HG02943 (cell line): ENCODE results near the gene MUC22.
"Not testable (repeated sequence)": the region's sequence is repeated elsewhere in the genome, so short reads cannot be mapped to it uniquely, and the experiment has no call there.

Experiments
- ATAC-seq: cut with Tn5 transposase; IDR thresholded peaks from one replicate; pipeline ENCODE4 v1.9.1; 2021; ENCODE audit warnings: mild to moderate bottlenecking, low read depth, moderate library complexity; ENCODE audit not compliant: unreplicated experiment

Gene MUC22

DNA sequence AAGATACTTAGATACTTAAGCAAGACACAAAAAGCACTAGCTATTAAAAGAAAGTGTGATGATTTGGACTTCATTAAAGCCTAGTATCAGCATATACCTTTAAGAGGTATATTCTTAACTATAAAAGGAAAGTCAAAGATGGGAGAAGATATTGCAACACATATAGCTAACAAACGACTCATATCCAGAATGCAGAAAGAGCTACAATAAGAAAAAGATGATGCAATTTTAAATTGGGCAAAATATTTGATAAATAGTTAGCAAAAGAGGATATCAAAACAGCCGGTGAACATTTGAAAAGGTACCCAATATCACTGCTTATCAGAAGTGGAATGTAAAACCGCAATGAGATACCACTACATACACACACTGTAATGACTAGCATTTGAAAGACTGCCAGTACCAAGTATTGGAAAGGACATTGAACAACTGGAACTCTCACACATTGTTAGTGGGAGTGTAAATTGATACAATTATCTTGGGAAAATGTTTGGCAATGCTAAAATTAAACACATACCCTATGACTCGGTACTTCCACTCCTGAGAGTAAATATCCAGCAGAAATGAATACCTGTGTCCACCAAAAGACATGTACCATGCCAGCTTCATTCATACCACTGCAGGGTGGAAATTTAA, 25.7 kb downstream of the MUC22 start:
- ATAC-seq, result no peak

DNA sequence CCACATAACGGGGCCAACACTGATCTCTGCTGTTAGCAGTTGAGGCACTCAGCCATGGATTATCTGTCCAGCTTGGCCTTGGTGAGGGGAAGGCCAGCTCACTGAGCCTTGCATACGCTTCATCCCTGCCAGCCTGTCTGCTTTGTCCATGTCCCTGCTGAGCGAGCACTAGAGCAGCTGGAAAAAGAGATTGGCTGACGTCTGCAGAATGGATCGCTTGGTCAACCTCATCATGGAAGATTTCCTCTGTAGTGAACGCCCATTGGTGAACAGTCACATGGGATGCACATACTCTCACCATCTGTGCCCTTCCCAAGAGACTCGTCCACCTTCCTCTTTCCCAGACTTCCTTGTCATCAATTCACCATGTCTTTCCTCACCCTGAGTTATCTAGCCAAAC, 26.9 kb downstream of the MUC22 start:
- ATAC-seq, result no peak

- ATAC-seq, result no peak
Observed at GRCh38 chr6:31037682-31038081, 27.4 kb downstream of the MUC22 start.

GRCh38 chr6:31038559-31038958, 28.3 kb downstream of the MUC22 start:
- no peak for ATAC-seq

GRCh38 chr6:31040801-31041200, 30.5 kb downstream of the MUC22 start:
- ATAC-seq, result no peak

- ATAC-seq, result no peak
Observed at GRCh38 chr6:31041372-31041974, 31.2 kb downstream of the MUC22 start.

DNA sequence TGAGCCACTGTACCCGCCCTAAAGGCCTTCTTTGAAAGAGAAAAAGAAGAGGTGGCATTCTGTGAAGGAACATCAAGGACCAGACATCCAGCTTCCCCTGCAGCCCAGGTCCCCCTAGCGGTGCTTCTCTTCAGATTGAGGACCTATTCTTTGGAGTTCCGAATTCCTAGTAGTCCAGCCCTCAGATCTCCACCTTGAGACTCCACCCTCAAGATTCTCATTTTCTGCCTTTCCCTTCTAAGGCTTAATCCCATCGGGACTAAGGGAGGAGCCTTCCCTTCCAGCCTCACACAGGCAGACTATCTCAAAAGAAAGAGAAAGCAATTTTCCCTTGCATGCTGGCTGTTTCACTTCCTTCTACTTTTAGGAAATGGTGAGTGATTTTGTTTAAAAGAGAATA, 32.5 kb downstream of the MUC22 start:
- no peak for ATAC-seq

GRCh38 chr6:31048099-31048498, 37.8 kb downstream of the MUC22 start:
- ATAC-seq, result no peak

- ATAC-seq, result no peak
Observed at GRCh38 chr6:31049518-31049917, 39.2 kb downstream of the MUC22 start.

DNA sequence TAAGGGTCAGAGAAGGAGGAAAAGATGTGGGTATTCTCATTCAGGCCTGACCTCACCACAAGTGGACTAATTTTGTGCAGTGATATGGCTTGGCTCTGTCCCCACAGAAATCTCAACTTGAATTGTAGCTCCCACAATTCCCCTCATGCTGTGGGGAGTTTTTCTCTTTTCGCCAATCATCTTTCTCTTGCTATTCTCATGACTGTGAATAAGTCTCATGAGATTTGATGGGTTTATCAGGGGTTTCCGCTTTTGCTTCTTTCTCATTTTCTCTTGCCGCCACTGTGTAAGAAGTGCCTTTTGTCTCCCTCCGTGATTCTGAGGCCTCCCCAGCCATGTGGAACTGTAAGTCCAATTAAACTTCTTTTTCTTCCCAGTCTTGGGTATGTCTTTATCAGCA, 42.9 kb downstream of the MUC22 start:
- not testable (repeated sequence) for ATAC-seq

DNA sequence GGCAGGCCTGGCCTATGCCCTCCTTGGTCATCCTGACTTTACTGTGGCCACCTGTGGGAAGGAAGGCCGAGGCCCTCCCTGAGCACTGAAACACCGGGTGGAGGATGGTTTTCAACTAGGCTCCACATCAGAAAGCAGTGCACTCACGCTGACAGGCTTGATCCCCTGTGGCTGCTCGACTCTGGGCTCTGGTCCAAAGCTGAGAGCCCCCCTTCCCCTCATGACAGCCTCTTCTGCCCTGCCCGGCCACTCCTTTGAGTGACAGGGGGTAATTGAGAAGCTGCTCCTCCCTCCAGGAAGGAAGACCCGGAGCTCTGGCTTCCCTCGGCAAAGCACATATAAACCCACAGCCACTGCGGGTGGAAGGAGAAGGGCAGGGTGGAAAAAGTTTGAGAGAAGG, 43.6 kb downstream of the MUC22 start:
- ATAC-seq, result no peak

- ATAC-seq, result no peak
Observed at GRCh38 chr6:31055441-31055840, 45.2 kb downstream of the MUC22 start.

DNA sequence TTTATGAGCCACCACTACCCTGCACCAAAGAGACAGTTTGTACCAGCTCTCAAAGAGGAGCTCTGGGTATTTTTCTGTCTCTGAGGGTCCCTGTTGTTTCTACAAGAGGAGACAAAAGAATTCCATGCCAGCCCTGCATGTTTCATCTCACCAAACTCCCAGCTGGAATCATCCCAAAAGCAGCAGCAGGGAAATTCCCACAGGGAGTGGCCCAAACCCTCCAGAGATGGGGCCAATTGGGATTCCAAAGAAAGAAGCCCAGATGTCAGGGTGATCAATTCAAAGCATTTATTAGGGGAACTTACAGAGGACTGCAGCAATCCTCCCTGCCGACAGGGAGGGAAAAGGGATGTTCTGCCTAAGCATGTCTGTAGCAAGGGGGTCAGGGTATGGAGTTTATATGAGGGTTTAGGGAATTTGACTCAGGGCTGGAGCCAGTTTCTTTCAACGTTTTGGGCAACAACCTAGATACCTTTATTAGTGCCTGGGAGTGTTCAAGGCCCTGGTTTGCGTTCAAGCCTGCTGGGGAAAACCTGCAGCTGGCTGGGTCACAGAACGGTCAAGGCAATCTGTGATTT, 47.2 kb downstream of the MUC22 start:
- ATAC-seq, result no peak

DNA sequence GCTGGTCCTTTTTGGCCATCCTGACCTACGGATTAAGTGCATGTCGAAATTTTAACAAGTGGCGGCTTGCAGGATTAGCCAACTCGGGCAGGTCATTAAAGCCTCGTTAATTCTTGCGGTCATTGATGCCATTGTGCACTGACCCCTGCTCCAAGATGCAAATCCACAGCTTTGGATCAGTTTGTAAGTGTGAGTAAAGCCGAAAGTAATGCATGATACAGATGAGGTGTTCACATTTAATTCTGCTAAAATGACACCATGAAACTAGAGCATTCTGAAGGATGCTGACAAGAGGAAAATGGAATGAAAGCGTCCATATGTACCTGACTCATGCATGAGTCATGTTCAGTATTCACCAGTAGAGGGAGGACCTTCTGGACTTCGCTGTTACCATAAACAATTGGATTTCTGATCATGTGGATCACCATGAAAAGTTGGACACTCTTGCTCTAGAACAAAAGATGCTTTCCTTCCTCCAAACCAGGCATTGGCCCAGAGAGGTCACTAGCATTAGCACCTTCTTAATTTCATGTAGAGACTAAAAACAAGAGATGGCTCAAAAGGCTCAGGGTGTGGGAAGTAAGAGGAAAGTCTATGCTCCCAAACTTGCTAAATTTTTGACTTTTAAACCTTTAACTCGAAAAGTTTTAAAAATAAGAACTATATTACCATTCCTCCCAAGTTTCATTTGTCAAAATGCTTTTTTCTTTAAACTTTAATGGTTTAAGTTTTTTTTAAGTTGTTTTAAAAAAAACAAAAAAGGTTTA, 48.0 kb downstream of the MUC22 start:
- no peak for ATAC-seq

DNA sequence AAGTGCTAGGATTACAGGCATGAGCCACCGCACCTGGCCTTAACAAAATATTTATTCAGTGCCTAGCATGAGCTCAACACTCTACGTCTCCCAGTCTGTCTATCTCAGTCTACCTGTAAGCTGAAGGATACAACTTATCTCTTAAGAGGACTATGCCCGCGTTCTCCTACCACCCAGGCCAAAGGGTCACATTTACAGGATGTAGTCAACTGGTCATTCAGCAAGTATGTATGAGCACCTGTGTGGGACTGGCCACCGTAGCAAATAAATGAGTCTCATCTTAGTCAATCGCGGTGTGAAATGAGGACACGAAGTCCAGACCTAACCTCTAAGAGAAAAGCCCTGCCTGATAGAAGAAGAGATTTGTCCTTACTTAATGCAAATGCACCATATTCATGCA, 49.9 kb downstream of the MUC22 start:
- ATAC-seq, result no peak

- no peak for ATAC-seq
Observed at GRCh38 chr6:31063906-31064435, 53.7 kb downstream of the MUC22 start.

- ATAC-seq, result no peak
Observed at GRCh38 chr6:31065556-31065955, 55.3 kb downstream of the MUC22 start.

- not testable (repeated sequence) for ATAC-seq
Observed at GRCh38 chr6:31067028-31067427, 56.8 kb downstream of the MUC22 start.

DNA sequence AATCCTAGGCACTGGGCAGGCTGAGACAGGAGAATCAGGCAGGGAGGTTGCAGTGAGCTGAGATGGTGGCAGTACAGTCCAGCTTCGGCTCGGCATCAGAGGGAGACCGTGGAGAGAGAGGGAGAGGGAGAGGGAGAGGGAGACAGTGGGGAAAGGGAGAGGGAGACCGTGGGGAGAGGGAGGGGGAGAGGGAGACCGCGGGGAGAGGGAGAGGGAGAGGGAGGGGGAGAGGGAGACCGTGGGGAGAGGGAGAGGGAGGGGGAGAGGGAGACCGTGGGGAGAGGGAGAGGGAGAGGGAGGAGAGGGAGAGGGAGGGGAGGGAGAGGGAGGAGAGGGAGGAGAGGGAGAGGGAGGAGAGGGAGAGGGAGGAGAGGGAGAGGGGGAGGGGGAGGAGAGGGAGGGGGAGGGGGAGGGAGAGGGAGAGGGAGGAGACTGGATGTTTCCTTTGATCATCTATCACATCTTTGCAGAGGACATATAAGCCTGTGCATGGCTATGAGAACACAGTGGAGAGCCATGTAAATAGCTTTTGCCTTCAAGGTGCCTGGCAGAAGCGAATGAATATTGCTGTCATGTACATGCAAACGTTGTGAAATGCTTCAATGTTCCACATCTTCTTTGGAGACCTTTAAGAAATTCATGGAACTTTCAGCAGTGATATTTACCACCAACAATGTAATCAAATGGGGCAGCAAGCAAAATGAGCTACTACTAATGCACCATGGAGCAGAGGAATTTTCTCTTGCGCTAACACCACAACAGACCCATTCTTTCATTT, 57.8 kb downstream of the MUC22 start:
- not testable (repeated sequence) for ATAC-seq

- no peak for ATAC-seq
Observed at GRCh38 chr6:31068669-31069340, 58.5 kb downstream of the MUC22 start.
